Hair follicular keratinocyte (primary cell): ENCODE data around the gene PNP. TPM values are rescaled to one million over a fixed set of nuclear protein-coding genes. Genes with fewer than 3 reads are reported as not detected.

ENCODE experiments used
- total RNA-seq: library from RNA; depleted of rRNA; stranded (reverse); fragments of >200 nt; gene quantifications from 2 replicates; pipeline ENCODE4 v1.2.3, GENCODE V29; 2015

The PNP gene
- 192 and 219 TPM in 2 replicates for total RNA-seq

DNA sequence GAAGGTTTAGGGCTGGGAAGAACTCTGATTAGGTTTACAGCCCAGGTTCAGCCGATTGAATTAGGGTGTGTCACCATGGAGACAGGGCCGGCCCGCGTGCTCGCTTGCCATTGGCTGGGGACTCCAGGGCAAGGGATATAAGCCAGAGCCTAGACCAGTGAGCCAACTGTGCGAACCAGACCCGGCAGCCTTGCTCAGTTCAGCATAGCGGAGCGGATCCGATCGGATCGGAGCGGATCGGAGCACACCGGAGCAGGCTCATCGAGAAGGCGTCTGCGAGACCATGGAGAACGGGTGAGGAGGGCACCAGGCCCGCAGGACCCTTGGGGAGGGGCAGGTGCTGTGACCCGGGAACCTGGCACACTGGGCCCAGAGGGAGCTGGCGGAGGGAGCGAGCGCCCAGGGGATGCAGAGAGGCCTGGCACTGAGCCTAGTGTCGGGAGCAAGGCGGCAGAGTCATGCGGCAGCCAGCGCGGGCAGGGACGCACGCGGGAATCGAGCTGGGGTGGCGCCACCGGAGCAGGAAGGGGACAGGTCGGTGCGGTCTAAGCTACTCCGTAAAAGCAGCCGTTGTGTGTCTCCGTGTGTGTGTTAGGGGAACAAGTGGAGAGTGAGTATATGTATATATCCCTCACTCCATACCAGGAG, at the start of gene PNP:
PNP (plus strand) TSS at position 165 of the 648 bp plus-strand sequence; CDS start at position 284, 119 bp downstream.

DNA sequence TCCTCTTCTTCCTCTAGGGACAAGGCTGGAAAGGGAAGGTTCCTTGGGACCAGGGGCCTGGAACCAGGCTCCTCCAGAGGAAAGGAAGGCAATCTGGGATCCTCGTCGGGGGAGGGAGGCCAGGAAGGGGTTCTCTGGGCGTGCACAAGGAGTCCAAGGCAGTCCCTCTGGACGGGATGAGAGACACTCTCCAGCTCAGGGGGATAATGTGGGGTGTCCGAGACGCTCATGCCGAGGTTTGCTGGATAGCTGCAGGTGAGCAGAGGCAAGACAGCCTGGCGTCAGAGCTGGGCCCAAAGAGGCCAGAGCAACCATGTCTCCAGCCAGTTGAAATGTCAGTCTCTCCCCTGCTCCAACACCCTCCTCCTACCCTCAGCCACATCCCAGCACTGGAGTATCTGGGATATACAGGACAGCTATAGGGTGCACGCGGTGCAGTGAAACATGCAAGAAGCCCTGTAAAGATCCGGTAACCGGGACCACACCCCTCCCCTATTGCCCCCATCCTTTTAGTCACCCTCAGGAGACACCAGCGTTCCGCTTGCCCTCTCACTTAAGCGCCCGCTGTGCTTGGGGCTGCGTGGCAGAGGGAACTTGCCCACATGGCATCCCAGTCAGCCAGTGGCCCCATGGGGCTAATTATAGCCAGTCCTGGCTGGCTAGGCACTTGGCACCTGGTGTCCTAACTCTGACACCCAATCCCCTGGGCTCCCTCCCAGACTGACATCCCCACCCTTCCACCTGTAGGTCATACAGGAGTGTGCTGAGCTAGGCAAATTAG, 33.4 kb upstream of the PNP start, which contains the start of gene KLHL33:
KLHL33 (minus strand) TSS at position 585 of the 781 bp plus-strand sequence; CDS start at position 230, 355 bp downstream.

DNA sequence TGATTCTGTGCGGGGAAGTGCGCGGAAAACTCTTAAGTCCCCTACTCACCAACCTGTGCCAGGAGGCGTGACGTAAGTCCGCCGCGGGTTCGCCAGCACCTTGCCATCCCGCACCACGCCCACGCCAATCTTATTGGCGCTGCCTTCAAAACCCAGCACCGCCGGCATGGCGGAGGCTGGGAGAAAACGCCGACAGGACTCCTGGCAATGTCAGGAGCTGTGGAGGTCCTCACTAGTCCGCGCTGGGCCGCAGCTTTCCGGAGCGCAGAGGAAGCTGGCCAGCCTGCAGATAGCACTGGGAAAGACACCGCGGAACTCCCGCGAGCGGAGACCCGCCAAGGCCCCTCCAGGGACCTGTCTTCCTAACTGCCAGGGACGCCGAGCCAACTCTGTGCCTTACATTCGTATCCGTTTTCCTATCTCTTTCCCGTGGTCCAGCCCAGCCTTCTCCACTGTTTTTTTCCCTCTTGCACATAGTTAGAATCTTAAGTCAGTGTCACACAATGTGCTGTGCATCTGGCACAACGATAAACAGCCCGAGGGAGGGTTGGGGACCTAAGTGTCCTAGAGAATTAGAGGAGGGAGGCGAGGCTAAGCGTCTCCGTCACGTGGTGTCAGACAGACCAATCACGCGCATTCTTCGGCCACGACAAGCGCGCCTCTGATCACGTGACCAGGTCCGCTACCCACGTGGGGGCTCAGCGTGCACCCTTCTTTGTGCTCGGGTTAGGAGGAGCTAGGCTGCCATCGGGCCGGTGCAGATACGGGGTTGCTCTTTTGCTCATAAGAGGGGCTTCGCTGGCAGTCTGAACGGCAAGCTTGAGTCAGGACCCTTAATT, 14.5 kb upstream of the PNP start, which contains the start of the genes APEX1 and OSGEP:
APEX1 (plus strand) TSS at position 711 of the 839 bp plus-strand sequence. CDS start 420 bp downstream, outside the sequence.
OSGEP (minus strand) TSS at position 297 of the 839 bp plus-strand sequence; CDS start at position 168, 129 bp downstream.

DNA sequence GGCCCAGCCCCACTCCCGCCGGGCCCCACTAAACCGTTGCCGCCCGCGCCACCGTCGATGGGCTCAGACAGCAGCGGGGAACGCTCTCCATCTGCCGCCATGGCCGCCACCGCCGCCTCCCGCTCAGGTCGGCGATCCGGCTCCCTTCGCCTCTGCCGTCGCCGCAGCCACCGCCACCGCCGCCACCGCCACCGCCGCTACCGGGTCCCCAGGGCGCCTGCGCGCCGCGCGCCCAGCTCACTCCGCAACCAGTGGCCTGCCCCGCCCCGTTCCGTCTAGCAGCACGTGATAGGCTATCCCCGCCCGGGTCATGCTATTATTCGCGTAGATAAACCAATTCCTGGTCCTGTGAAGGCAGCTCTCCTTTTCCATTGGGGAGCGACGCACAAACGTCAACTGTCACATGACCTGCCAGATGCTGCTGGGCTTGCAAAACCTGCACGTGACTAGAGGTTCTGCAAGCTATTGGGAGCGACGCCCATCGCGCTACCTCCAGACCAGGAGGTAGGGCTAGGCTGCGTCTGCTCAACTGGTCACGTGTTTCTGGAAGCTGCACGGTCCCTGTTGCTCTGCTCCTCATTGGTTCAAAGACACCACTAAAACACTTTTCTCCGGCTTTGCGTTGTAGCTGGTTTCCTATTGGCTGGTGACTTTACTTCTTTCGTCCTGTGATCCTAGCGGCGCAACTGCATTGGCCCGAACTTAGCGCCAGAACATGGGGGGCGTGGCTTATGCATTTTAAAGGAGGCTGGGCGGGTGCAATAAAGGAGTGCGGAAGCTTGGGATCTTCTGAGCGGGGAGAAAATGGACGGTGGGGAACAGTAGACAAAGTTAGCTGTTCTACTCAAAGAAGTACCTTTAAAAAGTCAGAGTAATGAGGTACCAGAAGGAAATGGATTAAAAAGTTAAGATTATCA, 7.7 kb upstream of the PNP start, which contains the start of gene PIP4P1:
PIP4P1 (minus strand) TSS at position 210 of the 917 bp plus-strand sequence; CDS start at position 101, 109 bp downstream.

Other genes with a start within 250 kb of the PNP start
- gene OR11H6, start 245.7 kb upstream of the PNP start, total RNA-seq: not detected in 2 replicates
- not detected in 2 replicates for gene OR11H7, start 240.4 kb upstream of the PNP start, total RNA-seq
- gene OR11H4, start 230.1 kb upstream of the PNP start, total RNA-seq: not detected in 2 replicates
- 8.6 and 11.2 TPM in 2 replicates for gene TTC5, start 163.5 kb upstream of the PNP start, total RNA-seq
- gene CCNB1IP1, start 136.1 kb upstream of the PNP start, total RNA-seq: 63.8 and 83.6 TPM in 2 replicates
- 11.9 and 13.7 TPM in 2 replicates for gene PARP2, start 125.8 kb upstream of the PNP start, total RNA-seq
- 10.1 and 16.0 TPM in 2 replicates for gene TEP1, start 55.9 kb upstream of the PNP start, total RNA-seq
- gene KLHL33, start 33.2 kb upstream of the PNP start, total RNA-seq: not detected in 2 replicates
- 38.0 and 55.1 TPM in 2 replicates for gene OSGEP, start 14.6 kb upstream of the PNP start, total RNA-seq
- gene APEX1, start 14.2 kb upstream of the PNP start, total RNA-seq: 136 and 200 TPM in 2 replicates
- gene PIP4P1, start 8.0 kb upstream of the PNP start, total RNA-seq: 12.1 and 12.2 TPM in 2 replicates
- gene RNASE10, start 36.1 kb downstream of the PNP start, total RNA-seq: not detected in 2 replicates
- not detected in 2 replicates for gene RNASE9, start 91.6 kb downstream of the PNP start, total RNA-seq
- gene RNASE11, start 118.6 kb downstream of the PNP start, total RNA-seq: not detected in 2 replicates
- gene RNASE12, start 122.0 kb downstream of the PNP start, total RNA-seq: not detected in 2 replicates
- gene OR6S1, start 172.3 kb downstream of the PNP start, total RNA-seq: not detected in 2 replicates
- 4.0 and 10.7 TPM in 2 replicates for gene RNASE4, start 215.2 kb downstream of the PNP start, total RNA-seq
- 5.5 and 10.1 TPM in 2 replicates for gene ANG, start 219.4 kb downstream of the PNP start, total RNA-seq